ENCODE results near the gene HES4.

Gene HES4

GRCh38 chr1:999725-1000356 lies at the start of gene HES4:
TSS of gene HES4 (minus strand) at chr1:1000097. CDS start at chr1:999973, 124 bp downstream.
- DNase-seq: no peak

- no peak for DNase-seq
Measured at GRCh38 chr1:1048765-1049164, 48.9 kb upstream of the HES4 start.

- DNase-seq: no peak
Measured at GRCh38 chr1:1047963-1048362, 48.1 kb upstream of the HES4 start.

- DNase-seq: no peak
Measured at GRCh38 chr1:1047407-1047806, 47.5 kb upstream of the HES4 start.

GRCh38 chr1:1046767-1047166 lies 46.9 kb upstream of the HES4 start:
- no peak for DNase-seq

GRCh38 chr1:1046243-1046642 lies 46.3 kb upstream of the HES4 start:
- DNase-seq: no peak

GRCh38 chr1:1045129-1045528 lies 45.2 kb upstream of the HES4 start:
- no peak for DNase-seq

GRCh38 chr1:1044455-1045078 lies 44.7 kb upstream of the HES4 start:
- no peak for DNase-seq

GRCh38 chr1:1043921-1044320 lies 44.0 kb upstream of the HES4 start:
- no peak for DNase-seq

GRCh38 chr1:1043411-1043810 lies 43.5 kb upstream of the HES4 start:
- DNase-seq: no peak

GRCh38 chr1:1042835-1043234 lies 42.9 kb upstream of the HES4 start:
- DNase-seq: no peak

- no peak for DNase-seq
Measured at GRCh38 chr1:1041873-1042272, 42.0 kb upstream of the HES4 start.

GRCh38 chr1:1041092-1041523 lies 41.2 kb upstream of the HES4 start:
- no peak for DNase-seq

GRCh38 chr1:1040004-1040991 lies 40.4 kb upstream of the HES4 start:
- DNase-seq: no peak

GRCh38 chr1:1039145-1039910 lies 39.4 kb upstream of the HES4 start:
- no peak for DNase-seq

GRCh38 chr1:1038694-1039093 lies 38.8 kb upstream of the HES4 start:
- DNase-seq: no peak

GRCh38 chr1:1037366-1038327 lies 37.8 kb upstream of the HES4 start:
- DNase-seq: no peak

GRCh38 chr1:1035291-1035943 lies 35.5 kb upstream of the HES4 start:
- DNase-seq: no peak

GRCh38 chr1:1034439-1034781 lies 34.5 kb upstream of the HES4 start:
- DNase-seq: no peak

GRCh38 chr1:1033731-1034438 lies 34.0 kb upstream of the HES4 start:
- DNase-seq: no peak

Data from NCI-H1092 treated with DMSO at 0.1 percent for 48 hours (cell line).